Activated B cell treated with CpG ODN at 0.5 μM for 24 hours (primary cell): Measurements from ENCODE around the gene DNASE1L3. TPM values are rescaled to one million over a fixed set of nuclear protein-coding genes. Genes with fewer than 3 reads are reported as not detected.
"Not testable (repeated sequence)": the region's sequence is repeated elsewhere in the genome, so short reads cannot be mapped to it uniquely, and the experiment has no call there.

ENCODE experiments used
- ATAC-seq: fragments of 200-7000 bp; cut with Tn5 transposase; one replicate; pipeline ENCODE4 v1.10.0; 2021; ENCODE audit warnings: low read depth, mild to moderate bottlenecking, moderate library complexity
- CTCF ChIA-PET: fragments of 350-600 bp; sonication (Branson Sonifier 250); formaldehyde crosslinking; loops from one replicate; lab custom pipeline; 2021; ENCODE audit warnings: antibody characterized with exemption; lab: Charles Lee
- POLR2A ChIA-PET: fragments of 350-600 bp; sonication (Branson Sonifier 250); formaldehyde crosslinking; loops from one replicate; lab custom pipeline; 2021; ENCODE audit warnings: antibody characterized with exemption; lab: Charles Lee
- DNase-seq: peaks from one replicate; pipeline ENCODE4 v3.0.0; 2022
- H3K27ac Mint-ChIP-seq: one replicate; pipeline ENCODE4 v1.8.0; 2020; ENCODE audit warnings: mixed read lengths
- H3K27me3 Mint-ChIP-seq: one replicate; pipeline ENCODE4 v1.8.0; 2021; ENCODE audit warnings: mixed read lengths
- H3K36me3 Mint-ChIP-seq: one replicate; pipeline ENCODE4 v1.8.0; 2021; ENCODE audit warnings: low read depth, mixed read lengths
- H3K4me1 Mint-ChIP-seq: one replicate; pipeline ENCODE4 v1.8.0; 2021; ENCODE audit warnings: mixed read lengths
- H3K4me3 Mint-ChIP-seq: one replicate; pipeline ENCODE4 v1.8.0; 2020; ENCODE audit warnings: mild to moderate bottlenecking, mixed read lengths
- H3K9me3 Mint-ChIP-seq: one replicate; pipeline ENCODE4 v1.8.0; 2020; ENCODE audit warnings: mixed read lengths
- CTCF ChIP-seq: fragments of 200-600 bp; IDR thresholded peaks from one replicate; pipeline ENCODE4 v1.8.0; 2022; ENCODE audit warnings: antibody characterized with exemption, mild to moderate bottlenecking
- intact Hi-C: fragments of 100-400 bp; cut with micrococcal nuclease; formaldehyde crosslinking; loops from one replicate; pipeline ENCODE4 v1.15.1; 2024
- total RNA-seq: library from RNA; stranded (reverse); gene quantifications from 2 replicates; pipeline ENCODE4 v1.2.3, GENCODE V29; 2022

The DNASE1L3 gene
- total RNA-seq, 1 donor from 2014 or later = 8.1 TPM

- DNase-seq = no peak
- ATAC-seq = no peak
- H3K27ac Mint-ChIP-seq = peak overlapping the region; percentile 90
- no peaks in the 10 kb centered on the region for H3K9me3 Mint-ChIP-seq
- intact Hi-C loops = loop anchor here (2.0 to 5.0 kb wide), 4 partner anchors 36 to 297 kb away; partner anchors contain the start of genes FLNB and PDHB
- POLR2A ChIA-PET = interaction anchor here (0.6 to 2.2 kb wide), 4 partner anchors 21 to 39 kb away, joined by 3 to 15 read pairs (median 4); no protein-coding TSS in a partner anchor
- CTCF ChIA-PET = interaction anchor here (4.0 to 4.8 kb wide), 2 partner anchors 47 kb away, joined by 25 to 30 read pairs; no protein-coding TSS in a partner anchor
- H3K36me3 Mint-ChIP-seq = peaks cover 3% of the 10 kb centered on the region
- TF ChIP-seq CTCF = no peak
- H3K4me3 Mint-ChIP-seq = peak overlapping the region; percentile 91
- peaks cover 75% of the 10 kb centered on the region for H3K4me1 Mint-ChIP-seq
- no peaks in the 10 kb centered on the region for H3K27me3 Mint-ChIP-seq
Measured at GRCh38 chr3:58235970-58236369, 25.2 kb upstream of the DNASE1L3 start.

GRCh38 chr3:58234516-58234931 lies 23.8 kb upstream of the DNASE1L3 start:
- Mint-ChIP-seq H3K4me3 (peak overlapping the region; percentile 75), H3K27ac (peak overlapping the region; percentile 90), H3K27me3 (no peaks in the 10 kb centered on the region), H3K36me3 (peaks cover 2% of the 10 kb centered on the region), H3K9me3 (no peaks in the 10 kb centered on the region), H3K4me1 (peaks cover 79% of the 10 kb centered on the region)
- ChIA-PET CTCF (interaction anchor here (1.8 to 5.3 kb wide), 5 partner anchors 17 to 72 kb away, joined by 6 to 51 read pairs (median 8); partner anchors contain the start of genes HTD2 and RPP14), POLR2A (interaction anchor here (0.5 to 3.8 kb wide), 10 partner anchors 17 to 115 kb away, joined by 3 to 40 read pairs (median 4); partner anchors contain the start of genes HTD2 and RPP14)
- peak; percentile 28 for ATAC-seq
- intact Hi-C loops = loop anchor here (1.0 kb wide), 1 partner anchor 186 kb away; no protein-coding TSS in a partner anchor
- no peak for DNase-seq
- TF ChIP-seq CTCF = no peak

GRCh38 chr3:58231666-58232065 lies 20.9 kb upstream of the DNASE1L3 start:
- no peaks in the 10 kb centered on the region for H3K9me3 Mint-ChIP-seq
- intact Hi-C loops = loop anchor here (1.0 to 2.0 kb wide), 4 partner anchors 14 to 119 kb away; no protein-coding TSS in a partner anchor
- DNase-seq (no peak), ATAC-seq (no peak)
- no peak for TF ChIP-seq CTCF
- no peaks in the 10 kb centered on the region for H3K36me3 Mint-ChIP-seq
- ChIA-PET POLR2A (interaction anchor here (3.8 to 4.3 kb wide), 2 partner anchors 35 to 74 kb away, joined by 26 to 58 read pairs; partner anchors contain the start of genes HTD2 and RPP14), CTCF (interaction anchor here (1.0 to 5.3 kb wide), 3 partner anchors 9 to 35 kb away, joined by 3 to 51 read pairs (median 3); no protein-coding TSS in a partner anchor)
- H3K27ac Mint-ChIP-seq = peak overlapping the region; percentile 90
- no peak overlapping the region for H3K4me3 Mint-ChIP-seq
- no peaks in the 10 kb centered on the region for H3K27me3 Mint-ChIP-seq
- peaks cover 63% of the 10 kb centered on the region for H3K4me1 Mint-ChIP-seq

GRCh38 chr3:58230876-58231552 lies 20.2 kb upstream of the DNASE1L3 start:
- intact Hi-C loops = no loop called here
- no peaks in the 10 kb centered on the region for H3K27me3 Mint-ChIP-seq
- H3K27ac Mint-ChIP-seq = peak overlapping the region; percentile 81
- no peaks in the 10 kb centered on the region for H3K9me3 Mint-ChIP-seq
- POLR2A ChIA-PET = interaction anchor here (0.6 to 4.3 kb wide), 7 partner anchors 12 to 163 kb away, joined by 4 to 58 read pairs (median 6); no protein-coding TSS in a partner anchor
- H3K4me3 Mint-ChIP-seq = no peak overlapping the region
- H3K36me3 Mint-ChIP-seq = no peaks in the 10 kb centered on the region
- TF ChIP-seq CTCF = no peak
- CTCF ChIA-PET = interaction anchor here (0.6 to 5.3 kb wide), 5 partner anchors 13 to 1016 kb away, joined by 3 to 51 read pairs (median 3); partner anchors contain the start of genes HTD2 and RPP14
- DNase-seq = no peak
- ATAC-seq = no peak
- H3K4me1 Mint-ChIP-seq = peaks cover 57% of the 10 kb centered on the region

GRCh38 chr3:58227933-58228332 lies 17.2 kb upstream of the DNASE1L3 start:
- H3K4me1 Mint-ChIP-seq = peaks cover 26% of the 10 kb centered on the region
- H3K27me3 Mint-ChIP-seq, intact Hi-C loops, H3K4me3 Mint-ChIP-seq, H3K9me3 Mint-ChIP-seq, ATAC-seq, H3K27ac Mint-ChIP-seq, H3K36me3 Mint-ChIP-seq, DNase-seq: not testable (repeated sequence)
- ChIA-PET CTCF (interaction anchor here (2.2 kb wide), 1 partner anchor 10 kb away, joined by 9 read pairs; no protein-coding TSS in a partner anchor), POLR2A (interaction anchor here (1.2 kb wide), 1 partner anchor 22 kb away, joined by 3 read pairs; no protein-coding TSS in a partner anchor)
